ENCODE results near the gene UTP25. TPM values are rescaled to one million over a fixed set of nuclear protein-coding genes. Genes with fewer than 3 reads are reported as not detected.

Gene UTP25
- total and polyA plus RNA-seq, 2 of the 4 experiments (the other 2 are of a cell fraction), result 7.1 to 17.4 TPM

DNA sequence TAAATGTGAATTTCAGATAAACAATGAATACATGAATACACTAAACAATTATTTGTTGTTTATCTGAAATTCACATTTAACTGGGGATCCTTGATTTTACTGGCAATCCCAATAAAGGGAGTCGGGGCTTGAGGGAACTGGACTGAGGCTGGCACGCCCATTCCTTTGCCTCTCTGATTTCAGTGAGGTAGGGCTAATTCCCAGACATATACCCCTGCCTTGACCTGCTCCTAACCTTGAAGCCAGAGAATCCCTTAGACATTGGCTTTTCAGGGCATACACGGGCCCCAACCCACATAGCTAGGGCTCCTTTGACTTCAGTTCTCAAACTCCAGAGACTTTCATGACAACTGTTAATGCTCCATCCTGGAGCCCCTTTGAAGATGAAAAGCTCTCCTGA is 10.8 kb upstream of the UTP25 start:
- no peak overlapping the region for H3K9ac ChIP-seq (ENCODE audit: low read depth, low read length)
- H2BK20ac ChIP-seq (ENCODE audit: low read depth, low read length), result no peak overlapping the region
- no peaks in the 10 kb centered on the region for H3K4me1 ChIP-seq (ENCODE audit: control insufficient read depth, insufficient read depth, low read length)
- H2AK5ac ChIP-seq (ENCODE audit: low read depth, low read length), result no peak overlapping the region
- in situ Hi-C loops (cut with MboI; ENCODE audit: low sequenced_read_pairs) (no loop called here), intact Hi-C loops (cut with micrococcal nuclease) (no loop called here), dilution Hi-C loops (cut with HindIII; ENCODE audit: low sequenced_read_pairs, unreplicated experiment) (loop anchor here (25.0 kb wide), 1 partner anchor 170 kb away; no protein-coding TSS in a partner anchor)
- ChIA-PET CTCF (no interaction called here), POLR2A (ENCODE audit: unreplicated experiment) (no interaction called here)
- H2BK5ac ChIP-seq (ENCODE audit: low read depth, low read length, poor library complexity, severe bottlenecking), result no peak overlapping the region
- no peaks in the 10 kb centered on the region for H3K9me1 ChIP-seq (ENCODE audit: insufficient read depth, low read length)
- H2AFZ ChIP-seq (replicated peaks; ENCODE audit: low read length, poor library complexity), result no peak overlapping the region
- H3K23ac ChIP-seq (ENCODE audit: low read depth, low read length), result no peak overlapping the region
- H3K56ac ChIP-seq (ENCODE audit: extremely low read depth, insufficient read depth, low read length), result no peak overlapping the region
- no peaks in the 10 kb centered on the region for H3K9me3 ChIP-seq (ENCODE audit: control insufficient read depth, insufficient read depth, low read length)
- H2BK15ac ChIP-seq (ENCODE audit: low read depth, low read length), result no peak overlapping the region
- H3K14ac ChIP-seq (replicated peaks; ENCODE audit: low read depth, low read length), result no peak overlapping the region
- H3K18ac ChIP-seq (ENCODE audit: low read depth, low read length), result no peak overlapping the region
- TF ChIP-seq POLR2A (IDR thresholded peaks at IDR 0.05; ENCODE audit: low read depth, low read length) (no peak), NFE2L2 (IDR thresholded peaks at IDR 0.05; ENCODE audit: low read depth, low read length) (no peak), MAZ (IDR thresholded peaks at IDR 0.05; ENCODE audit: borderline replicate concordance, low read depth, low read length) (no peak), SMC3 (IDR thresholded peaks at IDR 0.05; ENCODE audit: low read depth, low read length) (no peak), FOS (IDR thresholded peaks at IDR 0.05; ENCODE audit: low read depth, low read length) (no peak), MXI1 (IDR thresholded peaks at IDR 0.05; ENCODE audit: borderline replicate concordance, low read depth, low read length) (no peak), RFX5 (IDR thresholded peaks at IDR 0.05; ENCODE audit: low read depth, low read length) (no peak), CHD1 (IDR thresholded peaks at IDR 0.05; ENCODE audit: low read depth, low read length) (no peak), MAFK (IDR thresholded peaks at IDR 0.05; ENCODE audit: low read depth, low read length) (no peak), CEBPB (IDR thresholded peaks at IDR 0.05; ENCODE audit: low read depth, low read length) (no peak), BHLHE40 (IDR thresholded peaks at IDR 0.05; ENCODE audit: low read depth, low read length) (no peak), RAD21 (IDR thresholded peaks at IDR 0.05; ENCODE audit: low read length) (no peak), RCOR1 (IDR thresholded peaks at IDR 0.05; ENCODE audit: insufficient replicate concordance, low read length) (no peak)
- TF ChIP-seq, protein P1, sequence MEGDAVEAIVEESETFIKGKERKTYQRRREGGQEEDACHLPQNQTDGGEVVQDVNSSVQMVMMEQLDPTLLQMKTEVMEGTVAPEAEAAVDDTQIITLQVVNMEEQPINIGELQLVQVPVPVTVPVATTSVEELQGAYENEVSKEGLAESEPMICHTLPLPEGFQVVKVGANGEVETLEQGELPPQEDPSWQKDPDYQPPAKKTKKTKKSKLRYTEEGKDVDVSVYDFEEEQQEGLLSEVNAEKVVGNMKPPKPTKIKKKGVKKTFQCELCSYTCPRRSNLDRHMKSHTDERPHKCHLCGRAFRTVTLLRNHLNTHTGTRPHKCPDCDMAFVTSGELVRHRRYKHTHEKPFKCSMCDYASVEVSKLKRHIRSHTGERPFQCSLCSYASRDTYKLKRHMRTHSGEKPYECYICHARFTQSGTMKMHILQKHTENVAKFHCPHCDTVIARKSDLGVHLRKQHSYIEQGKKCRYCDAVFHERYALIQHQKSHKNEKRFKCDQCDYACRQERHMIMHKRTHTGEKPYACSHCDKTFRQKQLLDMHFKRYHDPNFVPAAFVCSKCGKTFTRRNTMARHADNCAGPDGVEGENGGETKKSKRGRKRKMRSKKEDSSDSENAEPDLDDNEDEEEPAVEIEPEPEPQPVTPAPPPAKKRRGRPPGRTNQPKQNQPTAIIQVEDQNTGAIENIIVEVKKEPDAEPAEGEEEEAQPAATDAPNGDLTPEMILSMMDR (conservative IDR thresholded peaks at IDR 0.05; ENCODE audit: low read depth, low read length), result no peak
- TF ChIP-seq, protein P2, sequence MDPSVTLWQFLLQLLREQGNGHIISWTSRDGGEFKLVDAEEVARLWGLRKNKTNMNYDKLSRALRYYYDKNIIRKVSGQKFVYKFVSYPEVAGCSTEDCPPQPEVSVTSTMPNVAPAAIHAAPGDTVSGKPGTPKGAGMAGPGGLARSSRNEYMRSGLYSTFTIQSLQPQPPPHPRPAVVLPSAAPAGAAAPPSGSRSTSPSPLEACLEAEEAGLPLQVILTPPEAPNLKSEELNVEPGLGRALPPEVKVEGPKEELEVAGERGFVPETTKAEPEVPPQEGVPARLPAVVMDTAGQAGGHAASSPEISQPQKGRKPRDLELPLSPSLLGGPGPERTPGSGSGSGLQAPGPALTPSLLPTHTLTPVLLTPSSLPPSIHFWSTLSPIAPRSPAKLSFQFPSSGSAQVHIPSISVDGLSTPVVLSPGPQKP (IDR thresholded peaks at IDR 0.05; ENCODE audit: borderline replicate concordance, low read depth, low read length), result no peak
- TF ChIP-seq, protein P3, sequence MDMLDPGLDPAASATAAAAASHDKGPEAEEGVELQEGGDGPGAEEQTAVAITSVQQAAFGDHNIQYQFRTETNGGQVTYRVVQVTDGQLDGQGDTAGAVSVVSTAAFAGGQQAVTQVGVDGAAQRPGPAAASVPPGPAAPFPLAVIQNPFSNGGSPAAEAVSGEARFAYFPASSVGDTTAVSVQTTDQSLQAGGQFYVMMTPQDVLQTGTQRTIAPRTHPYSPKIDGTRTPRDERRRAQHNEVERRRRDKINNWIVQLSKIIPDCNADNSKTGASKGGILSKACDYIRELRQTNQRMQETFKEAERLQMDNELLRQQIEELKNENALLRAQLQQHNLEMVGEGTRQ (IDR thresholded peaks at IDR 0.05; ENCODE audit: low read depth, low read length), result no peak
- no peaks in the 10 kb centered on the region for H3K27me3 ChIP-seq (ENCODE audit: control insufficient read depth, insufficient read depth, low read length)
- no peak overlapping the region for H4K5ac ChIP-seq (ENCODE audit: low read depth, low read length)
- no peak overlapping the region for H3K4ac ChIP-seq (ENCODE audit: low read depth, low read length)
- no peak overlapping the region for H3K27ac ChIP-seq (ENCODE audit: insufficient read depth, low read length)
- DNase-seq (no peak), ATAC-seq (ENCODE audit: low read depth) (no peak)
- H3K79me1 ChIP-seq (ENCODE audit: low read depth in 1 of 2, low read length in 2 of 2), result no peaks in the 10 kb centered on the region
- no TSS peak for BruUV-seq (replicated peaks)
- H2BK120ac ChIP-seq (ENCODE audit: low read depth, low read length), result no peak overlapping the region
- H2AK9ac ChIP-seq (replicated peaks; ENCODE audit: low read depth, low read length, poor library complexity), result no peak overlapping the region
- no peak overlapping the region for H3K4me2 ChIP-seq (ENCODE audit: low read depth, low read length)
- no peaks in the 10 kb centered on the region for H4K20me1 ChIP-seq (ENCODE audit: insufficient read depth, low read length)
- no peaks in the 10 kb centered on the region for H3K36me3 ChIP-seq (ENCODE audit: control insufficient read depth, insufficient read depth, low read length)
- no peak overlapping the region for H3K4me3 ChIP-seq (ENCODE audit: insufficient read depth, low read depth, low read length)
- no peak overlapping the region for H4K91ac ChIP-seq (ENCODE audit: insufficient read depth, low read depth, low read length)
- no CpG with 5 or more reads among the region's 3 CpGs for WGBS, 2 experiments (ENCODE audit: extremely low coverage in 2 of 2, insufficient read length in 1 of 2)
- no peak overlapping the region for H4K8ac ChIP-seq (ENCODE audit: low read depth in 2 of 2, low read length in 2 of 2)
